Amygdala (tissue), 56 donors: ENCODE data around the gene CSRNP3.
A peak's percentile ranks its signal among the peaks of the same experiment; 100 is the strongest.

ENCODE experiments used
- DNase-seq, 56 donors: peaks; one replicate each; lab custom pipeline; 2025; lab: John Stamatoyannopoulos, UW

Gene CSRNP3

DNA sequence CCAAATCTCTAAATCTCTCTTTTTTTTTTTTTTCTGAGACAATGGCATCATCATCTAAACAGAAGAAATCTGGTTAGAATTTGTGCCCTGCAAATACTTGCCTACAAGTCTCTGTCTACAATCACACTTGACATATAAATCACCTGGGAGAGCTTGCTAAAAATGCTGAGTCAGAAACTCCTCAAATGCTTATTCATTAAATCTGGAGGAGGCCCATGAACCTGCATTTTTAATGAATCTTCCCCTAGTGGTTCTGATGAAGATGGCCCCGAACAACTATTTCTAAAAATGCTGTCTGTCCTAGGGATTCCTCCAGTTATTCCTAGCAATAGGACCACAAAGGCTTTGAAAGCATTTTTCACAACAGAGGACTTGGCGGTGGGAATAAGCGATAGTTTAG, 1.6 kb upstream of the CSRNP3 start:
- DNase-seq: no peak

DNA sequence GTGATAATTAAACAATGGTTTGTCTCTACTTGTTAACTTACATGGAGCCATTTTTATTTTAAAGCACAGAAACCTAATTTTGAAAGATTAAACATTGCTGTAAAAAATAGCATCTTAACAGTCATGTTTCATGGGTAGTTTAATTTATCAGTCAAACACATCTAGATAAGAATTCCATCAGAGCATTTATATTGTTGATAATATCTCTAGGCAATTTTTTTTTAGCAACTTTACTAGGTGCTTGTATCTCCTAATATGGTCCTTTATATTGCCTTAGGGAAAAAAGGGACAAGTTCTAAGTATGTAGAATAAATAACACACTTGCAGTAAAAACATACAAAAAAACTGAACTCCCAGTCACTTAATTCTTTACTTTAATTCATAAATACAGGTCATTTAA, 863 bp downstream of the CSRNP3 start:
- no peak for DNase-seq

GRCh38 chr2:165471349-165471950, 2.0 kb downstream of the CSRNP3 start:
- no peak for DNase-seq

DNA sequence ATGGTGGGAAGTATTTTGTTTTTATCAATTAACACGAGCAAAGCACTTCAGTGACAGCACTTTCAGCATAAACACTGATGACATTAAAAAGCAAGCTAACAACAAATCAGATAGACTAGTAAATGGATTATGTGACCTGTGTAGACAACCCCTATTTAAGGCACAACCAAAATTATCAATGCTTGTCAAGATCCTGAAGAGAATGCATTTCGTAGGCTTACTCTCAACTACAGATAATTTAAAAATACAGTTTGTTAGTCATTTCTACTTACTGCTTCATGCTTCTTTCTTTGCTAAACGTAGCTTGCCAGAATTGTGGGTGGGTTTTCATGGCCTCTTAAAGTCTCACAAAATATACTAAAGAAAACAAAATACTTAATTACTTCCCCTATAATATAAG, 3.4 kb downstream of the CSRNP3 start:
- DNase-seq: no peak

DNA sequence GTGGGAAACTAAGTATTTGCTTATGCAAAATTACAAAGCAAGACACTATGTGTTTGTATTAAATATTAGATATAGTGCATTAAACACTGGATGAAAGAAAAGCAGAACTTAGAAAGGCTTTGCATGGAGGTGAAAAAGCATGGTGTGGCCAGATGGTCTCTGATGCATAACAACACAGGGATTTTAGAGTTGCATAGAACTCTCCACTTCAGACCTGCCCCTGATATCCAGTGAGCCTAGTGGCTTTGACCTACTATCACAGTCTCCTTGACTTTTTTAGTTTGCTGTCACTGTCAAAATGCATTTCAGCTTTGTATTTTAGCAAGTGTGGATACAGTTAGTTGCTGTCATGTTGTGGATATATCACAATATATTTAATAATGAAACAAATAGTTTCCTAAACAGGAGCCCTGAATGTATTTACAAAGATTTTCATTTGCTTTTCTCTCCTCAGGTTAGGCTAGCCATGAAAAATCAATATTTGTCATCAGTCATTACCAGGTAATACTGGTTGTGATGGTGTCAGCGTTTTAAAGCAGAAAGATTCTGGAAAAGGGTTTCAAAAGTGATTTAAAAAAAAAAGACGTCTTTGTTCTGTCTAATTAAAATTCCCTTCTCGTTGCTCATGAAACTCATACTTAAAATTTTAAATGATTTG, 5.2 kb downstream of the CSRNP3 start:
- DNase-seq: no peak

- peak in 2 of 56 donors; percentile 0 to 3 for DNase-seq
Measured at GRCh38 chr2:165475277-165476004, 5.9 kb downstream of the CSRNP3 start.

- DNase-seq: no peak
Measured at GRCh38 chr2:165479856-165480255, 10.4 kb downstream of the CSRNP3 start.

DNA sequence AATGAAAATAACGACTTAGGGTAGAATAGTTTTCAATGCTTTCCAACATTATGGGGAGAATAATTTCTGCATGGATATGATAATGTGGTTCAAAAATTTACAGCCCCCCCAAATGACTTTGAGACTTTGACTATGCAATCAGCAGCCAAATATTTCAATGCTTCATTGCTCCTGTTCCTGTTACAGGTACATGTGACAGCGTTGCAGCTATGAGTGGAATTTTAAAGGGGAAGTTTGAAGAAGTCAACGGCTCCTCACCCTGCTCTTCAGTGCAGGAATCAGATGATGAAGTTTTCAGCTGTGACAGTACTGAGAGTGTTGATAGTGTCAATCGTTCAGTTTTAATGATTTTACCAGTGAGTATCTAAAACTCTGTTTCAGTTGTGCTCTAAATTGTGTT, 25.1 kb downstream of the CSRNP3 start:
- DNase-seq: no peak

DNA sequence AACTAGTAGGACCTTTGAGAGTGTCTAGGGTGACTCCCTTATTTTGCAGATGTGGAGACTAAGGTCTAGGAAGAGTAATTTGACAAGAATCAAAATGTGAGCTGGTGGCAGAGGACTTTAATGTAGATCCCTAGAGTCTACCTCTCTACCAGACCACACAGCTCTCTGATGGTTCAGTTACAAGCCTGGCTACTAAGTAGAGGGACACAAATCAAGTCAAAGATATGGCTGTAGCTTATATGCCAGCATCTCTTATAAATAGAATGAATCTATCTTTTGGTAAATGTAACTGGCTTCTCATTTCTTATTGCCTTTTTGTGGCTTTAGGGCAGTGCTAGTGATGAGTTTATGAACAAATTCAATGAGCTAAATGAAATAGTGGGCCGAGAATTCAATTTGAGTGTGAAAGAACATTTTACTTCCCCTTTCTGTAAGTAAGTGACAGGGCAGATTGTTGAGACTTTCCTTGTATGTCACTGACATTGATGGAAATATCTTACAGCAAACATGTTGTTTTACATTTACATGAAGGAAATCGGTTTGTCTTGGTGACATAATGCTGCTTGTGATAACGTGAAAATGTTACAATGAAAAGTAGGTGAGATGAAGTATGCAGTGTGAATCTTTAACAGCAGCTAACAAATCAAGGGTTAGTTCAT, 28.3 kb downstream of the CSRNP3 start:
- no peak for DNase-seq

DNA sequence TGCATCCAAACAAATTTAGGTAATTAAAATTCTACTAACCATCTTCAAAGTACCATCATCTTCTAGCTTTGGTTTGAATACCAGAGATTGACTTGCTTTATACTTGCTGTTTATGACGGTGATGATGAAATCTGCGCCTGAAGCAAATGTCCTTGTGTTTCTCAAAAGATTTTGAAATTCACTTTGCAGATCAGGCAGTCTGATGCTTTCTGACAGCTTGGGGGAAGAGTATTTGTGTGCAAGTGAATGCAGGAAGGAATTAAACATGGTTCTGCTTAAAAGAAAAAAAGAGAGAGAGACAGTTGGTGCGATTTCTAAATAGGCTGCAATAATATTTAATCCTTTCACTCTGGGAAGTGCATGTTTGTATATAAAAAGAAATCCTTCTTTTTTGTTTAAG, 29.6 kb downstream of the CSRNP3 start:
- DNase-seq: no peak

DNA sequence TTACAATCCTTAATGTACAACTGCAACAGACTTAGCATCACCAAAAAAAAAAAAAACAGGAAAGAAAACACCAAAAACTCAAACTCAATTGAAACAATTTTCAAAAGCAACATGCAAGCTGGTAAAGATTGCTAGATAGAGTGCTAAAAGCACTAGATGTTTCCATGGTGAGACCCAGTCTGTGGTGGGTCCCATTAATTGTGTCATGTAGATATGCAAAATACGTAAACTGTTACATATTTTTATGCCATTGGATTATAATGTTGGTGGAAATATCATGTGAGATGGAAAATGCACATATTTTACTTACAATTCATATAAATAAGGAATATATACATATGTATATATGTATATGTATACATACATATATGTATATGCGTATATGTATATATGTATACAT, 30.5 kb downstream of the CSRNP3 start:
- no peak for DNase-seq

- no peak for DNase-seq
Measured at GRCh38 chr2:165500816-165501215, 31.3 kb downstream of the CSRNP3 start.

DNA sequence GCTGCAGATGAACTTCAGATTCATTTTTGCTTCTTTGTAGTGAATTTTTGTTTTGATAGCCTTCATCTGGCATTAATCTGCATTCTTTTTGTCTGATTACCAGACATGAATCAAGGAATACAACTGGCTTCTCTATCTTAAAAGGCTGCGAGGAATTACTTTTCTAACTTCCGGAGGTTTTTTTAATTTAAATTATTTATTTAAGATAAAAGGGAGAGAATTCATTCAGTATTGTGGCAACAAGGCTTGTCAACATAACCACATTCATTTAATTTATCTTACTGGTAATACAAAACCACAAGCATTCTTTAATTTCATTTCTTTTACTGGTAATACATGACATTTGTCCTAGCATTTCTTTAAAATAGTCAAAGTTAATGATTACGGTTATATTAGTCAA, 36.0 kb downstream of the CSRNP3 start:
- DNase-seq: no peak

DNA sequence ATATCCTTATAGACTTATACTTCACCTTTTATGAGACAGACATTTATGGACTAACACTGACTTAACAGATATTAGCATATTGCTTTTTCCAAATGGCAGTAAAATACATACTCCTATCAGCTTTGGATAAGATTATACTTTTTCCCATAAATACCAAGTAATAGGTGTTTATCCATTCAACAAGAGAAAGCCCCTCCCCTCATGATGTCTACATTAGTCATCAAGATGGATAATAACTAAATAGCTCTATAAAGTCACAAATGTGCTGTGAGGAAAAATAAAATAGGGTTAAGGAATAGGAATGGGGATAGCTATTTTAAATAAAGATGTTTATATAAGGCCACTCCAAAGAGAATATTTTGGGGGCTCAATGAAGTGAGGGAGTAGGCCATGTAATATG, 39.4 kb downstream of the CSRNP3 start:
- no peak for DNase-seq

DNA sequence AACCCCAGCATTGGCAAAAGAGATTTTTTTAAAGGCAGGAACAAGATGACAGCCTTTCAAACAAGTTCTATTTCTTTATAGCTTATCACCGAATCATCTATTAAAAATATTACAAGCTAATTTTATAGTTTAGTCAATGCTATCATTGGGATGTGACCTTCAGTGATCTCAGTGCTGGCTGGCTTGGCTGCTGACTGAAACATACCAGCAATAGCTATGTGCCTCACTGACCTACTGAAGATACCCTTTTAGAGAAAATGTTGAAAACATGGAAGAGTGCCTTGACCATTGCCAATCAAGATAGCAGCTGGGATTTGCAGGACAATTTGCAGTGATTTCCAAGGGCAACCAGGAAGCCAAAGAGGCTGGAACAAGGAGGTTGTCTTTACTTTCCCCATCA, 44.0 kb downstream of the CSRNP3 start:
- no peak for DNase-seq

DNA sequence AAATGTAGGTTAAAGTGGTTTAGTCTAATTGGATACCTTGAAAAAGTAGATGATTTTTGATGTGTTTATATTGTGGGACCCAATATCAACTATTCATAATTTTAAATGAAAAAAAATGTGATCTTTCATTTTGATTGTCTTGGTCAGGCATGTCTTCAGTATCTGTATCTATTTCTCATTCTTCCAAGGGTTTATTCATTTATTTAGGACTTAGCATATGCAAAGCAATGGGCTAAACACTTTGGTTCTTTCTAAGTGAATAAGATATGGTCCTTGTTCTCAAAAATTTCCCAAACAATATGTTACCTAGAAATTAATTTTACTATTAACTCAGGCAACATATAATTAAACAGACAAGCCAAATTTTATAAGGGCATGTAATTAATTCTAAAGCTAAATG, 49.1 kb downstream of the CSRNP3 start:
- no peak for DNase-seq

DNA sequence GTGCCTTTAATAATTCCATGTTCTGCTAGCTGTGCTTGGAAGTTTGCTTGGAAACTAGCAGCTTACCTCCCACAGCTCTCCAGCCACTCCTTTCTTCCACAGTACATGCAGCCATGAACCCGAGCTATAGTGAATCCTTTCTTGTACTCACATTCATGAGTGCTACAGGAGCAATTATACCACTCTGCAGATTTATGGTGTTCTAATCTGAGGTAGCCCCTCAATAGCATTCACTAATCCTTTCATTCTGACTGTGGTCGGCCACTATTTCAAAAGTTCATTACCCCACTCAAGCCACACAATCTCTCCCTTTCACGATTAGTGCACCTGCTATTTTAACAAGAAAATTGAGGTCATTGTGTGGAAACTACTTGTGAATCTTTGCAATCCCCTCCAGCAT, 53.2 kb downstream of the CSRNP3 start:
- no peak for DNase-seq

- no peak for DNase-seq
Measured at GRCh38 chr2:165524720-165525119, 55.2 kb downstream of the CSRNP3 start.

DNA sequence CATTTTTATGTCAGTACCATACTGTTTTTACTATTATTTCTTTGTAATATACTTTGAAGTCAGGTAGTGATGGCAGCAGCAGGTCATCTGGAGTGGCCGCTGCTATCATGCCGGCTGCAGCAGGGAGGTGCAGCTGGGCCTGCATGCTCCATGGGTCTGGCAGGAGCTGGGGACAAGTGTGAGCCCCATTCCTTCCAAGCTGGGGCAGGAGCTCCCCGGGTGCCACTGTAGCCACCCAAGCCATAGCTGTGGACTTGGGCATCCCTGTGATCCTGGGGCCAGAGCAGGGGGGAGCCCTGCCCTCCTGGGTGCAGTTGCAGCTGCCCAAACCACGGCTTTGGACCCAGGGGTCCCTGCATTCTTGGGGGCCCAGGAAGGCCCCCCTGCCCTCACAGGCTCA, 59.2 kb downstream of the CSRNP3 start:
- no peak for DNase-seq

DNA sequence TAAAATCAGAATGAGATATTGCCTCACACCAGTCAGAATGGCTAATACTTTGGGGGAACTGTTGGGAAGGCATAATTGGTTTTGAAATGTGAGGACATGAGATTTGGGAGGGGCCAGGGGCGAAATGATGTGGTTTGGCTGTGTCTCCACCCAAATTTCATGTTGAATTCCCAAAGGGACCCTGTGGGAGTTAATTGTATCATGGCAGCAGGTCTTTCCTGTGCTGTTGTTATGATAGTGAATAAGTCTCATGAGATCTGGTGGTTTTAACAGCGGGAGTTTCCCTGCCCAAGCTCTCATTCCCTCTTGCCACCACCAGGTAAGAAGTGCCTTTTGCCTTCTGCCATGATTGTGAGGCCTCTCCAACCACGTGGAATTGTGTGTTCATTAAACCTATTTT, 59.6 kb downstream of the CSRNP3 start:
- no peak for DNase-seq

GRCh38 chr2:165533331-165533730, 63.8 kb downstream of the CSRNP3 start:
- no peak for DNase-seq

GRCh38 chr2:165535471-165535870, 66.0 kb downstream of the CSRNP3 start:
- no peak for DNase-seq
